Psoas muscle (tissue), 8 donors: ENCODE measurements around the gene RAB3D. TPM values are rescaled to one million over a fixed set of nuclear protein-coding genes. Genes with fewer than 3 reads are reported as not detected.
"Not testable (repeated sequence)": the region's sequence is repeated elsewhere in the genome, so short reads cannot be mapped to it uniquely, and the experiment has no call there.

ENCODE experiments used
- ATAC-seq, 4 donors: fragments of 200-7000 bp; cut with Tn5 transposase; one replicate each; pipeline ENCODE4 v1.9.1; 2020; ENCODE audit warnings: moderate library complexity in 3 of 4, mild to moderate bottlenecking in 2 of 4
- DNase-seq, 2 donors: peaks; one replicate each; pipeline ENCODE4 v3.0.0-alpha.2; 2020
- H3K27ac ChIP-seq: fragments of 200-600 bp; one replicate; pipeline ENCODE4 v1.8.0; 2022
- H3K27me3 ChIP-seq, 3 donors: fragments of 200-600 bp in 1 of 3; one replicate each; pipeline versions ENCODE4 v1.6.1 to v1.8.0; 2013 to 2022; ENCODE audit warnings: low read length in 2 of 3, mild to moderate bottlenecking in 2 of 3, moderate library complexity in 1 of 3; ENCODE audit not compliant: insufficient read depth in 3 of 3
- H3K36me3 ChIP-seq, 2 donors: fragments of 200-600 bp in 1 of 2; one replicate each; pipeline versions ENCODE4 v1.6.1 to v1.8.0; 2013 to 2022; ENCODE audit warnings: low read depth in 1 of 2, mild to moderate bottlenecking in 1 of 2, moderate library complexity in 1 of 2; ENCODE audit not compliant: insufficient read depth in 1 of 2
- H3K4me1 ChIP-seq: fragments of 200-600 bp; one replicate; pipeline ENCODE4 v1.8.0; 2022
- H3K4me3 ChIP-seq: fragments of 200-600 bp; one replicate; pipeline ENCODE4 v1.8.0; 2022; ENCODE audit warnings: mild to moderate bottlenecking
- H3K9me3 ChIP-seq: fragments of 200-600 bp; one replicate; pipeline ENCODE4 v1.8.0; 2022
- WGBS, 3 donors: extraction: QIAGEN DNeasy Blood & Tissue Kit; methylation state at CpG; one replicate each; pipeline versions ENCODE4 v1.1.6 to v1.1.7; 2013; 5-methylcytosine and 5-hydroxymethylcytosine counted together
- intact Hi-C, 2 donors: fragments of 100-400 bp; cut with DNase I; formaldehyde crosslinking; loops; one replicate each; pipeline versions ENCODE4 v1.11.0 to v1.14.2; 2022
- polyA plus RNA-seq, 3 donors: library from polyadenylated mRNA; stranded (reverse); fragments of 200-250 nt; gene quantifications; one replicate each; pipeline ENCODE4 v1.2.3, GENCODE V29; 2013
- total RNA-seq, 4 donors: library from RNA; stranded (reverse); fragmentation: NEBNext Ultra II Directional in 2 of 4; extraction: Animal tissue kit (Norgen Biotek cat#: 25700) in 2 of 4; gene quantifications; one replicate each; pipeline versions ENCODE4 v1.2.1 to v1.2.4, GENCODE V29; 2021 to 2023
- TF ChIP-seq, protein P1 (sequence below): fragments of 200-600 bp; IDR thresholded peaks from one replicate; pipeline ENCODE4 v1.8.0; 2022; ENCODE audit warnings: antibody characterized with exemption
- donor health status: healthy with polysubstance abuse.
- donor health status: DM: no; HTN: no; CAD: no; lungs with moderate emphysema.
- donor health status: Bipolar disorder and iron deficiency.
- donor health status: healthy.
- donor health status: DM: yes; HTN: yes; CAD: no.
- donor health status: DM: no; HTN: no; CAD: no.
- donor health status: DM: no; HTN: no; CAD: no.
- donor health status: DM: yes; HTN: yes; CAD: no.

The RAB3D gene
- total and polyA plus RNA-seq, 7 donors, result 1.1 to 5.6 (median 4.0) TPM

GRCh38 chr19:11382898-11383705 lies 43.6 kb upstream of the RAB3D start:
- WGBS, 3 donors, result 1 to 2% (median 1%) methylated on average over 51 to 65 of the region's 65 CpGs
- Histone ChIP-seq H3K27ac (no peak overlapping the region), H3K4me3 (peak overlapping the region; percentile 53), H3K36me3 (no peaks in the 10 kb centered on the region), H3K4me1 (peaks cover 22% of the 10 kb centered on the region), H3K9me3 (no peaks in the 10 kb centered on the region), H3K27me3 (peaks cover 0 to 24% (median 8%) of the 10 kb centered on the region in 3 donors)
- intact Hi-C loops, result loop anchor here (5.0 kb wide), 3 partner anchors 39 to 204 kb away; partner anchors contain the start of gene ELAVL3 (in 1 of the 2)
- TF ChIP-seq, protein P1, sequence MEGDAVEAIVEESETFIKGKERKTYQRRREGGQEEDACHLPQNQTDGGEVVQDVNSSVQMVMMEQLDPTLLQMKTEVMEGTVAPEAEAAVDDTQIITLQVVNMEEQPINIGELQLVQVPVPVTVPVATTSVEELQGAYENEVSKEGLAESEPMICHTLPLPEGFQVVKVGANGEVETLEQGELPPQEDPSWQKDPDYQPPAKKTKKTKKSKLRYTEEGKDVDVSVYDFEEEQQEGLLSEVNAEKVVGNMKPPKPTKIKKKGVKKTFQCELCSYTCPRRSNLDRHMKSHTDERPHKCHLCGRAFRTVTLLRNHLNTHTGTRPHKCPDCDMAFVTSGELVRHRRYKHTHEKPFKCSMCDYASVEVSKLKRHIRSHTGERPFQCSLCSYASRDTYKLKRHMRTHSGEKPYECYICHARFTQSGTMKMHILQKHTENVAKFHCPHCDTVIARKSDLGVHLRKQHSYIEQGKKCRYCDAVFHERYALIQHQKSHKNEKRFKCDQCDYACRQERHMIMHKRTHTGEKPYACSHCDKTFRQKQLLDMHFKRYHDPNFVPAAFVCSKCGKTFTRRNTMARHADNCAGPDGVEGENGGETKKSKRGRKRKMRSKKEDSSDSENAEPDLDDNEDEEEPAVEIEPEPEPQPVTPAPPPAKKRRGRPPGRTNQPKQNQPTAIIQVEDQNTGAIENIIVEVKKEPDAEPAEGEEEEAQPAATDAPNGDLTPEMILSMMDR, result peak; percentile 57
- peak; percentile 51 to 71 for DNase-seq
- peak in 2 of 4 donors; percentile 25 to 36 for ATAC-seq

GRCh38 chr19:11380653-11381537 lies 41.4 kb upstream of the RAB3D start:
- 1 to 2% (median 1%) methylated on average over 44 to 54 of the region's 54 CpGs for WGBS, 3 donors
- Histone ChIP-seq H3K27ac (peak overlapping the region; percentile 70), H3K4me1 (peaks cover 39% of the 10 kb centered on the region), H3K9me3 (no peaks in the 10 kb centered on the region), H3K4me3 (peak overlapping the region; percentile 74), H3K27me3 (peaks cover 0 to 24% (median 8%) of the 10 kb centered on the region in 3 donors), H3K36me3 (no peaks in the 10 kb centered on the region)
- TF ChIP-seq, protein P1, result peak; percentile 65
- peak; percentile 95 to 97 for DNase-seq
- peak; percentile 94 to 97 (median 96) for ATAC-seq
- intact Hi-C loops, result loop anchor here (5.0 kb wide), 3 partner anchors 41 to 206 kb away; partner anchors contain the start of gene ELAVL3 (in 1 of the 2)

- Histone ChIP-seq H3K4me1 (peaks cover 46% of the 10 kb centered on the region), H3K27me3 (peaks cover 0 to 24% (median 8%) of the 10 kb centered on the region in 3 donors), H3K4me3 (peak overlapping the region; percentile 74), H3K9me3 (no peaks in the 10 kb centered on the region), H3K36me3 (no peaks in the 10 kb centered on the region), H3K27ac (no peak overlapping the region)
- intact Hi-C loops, result loop anchor here (5.0 to 10.0 kb wide), 5 partner anchors 42 to 207 kb away; partner anchors contain the start of genes ELAVL3 (in 1 of the 2) and ZNF653 (in 1 of the 2)
- WGBS, 3 donors, result 89 to 94% (median 94%) methylated on average over 7 of the region's 7 CpGs
- TF ChIP-seq, protein P1, result no peak
- ATAC-seq (no peak), DNase-seq (no peak)
Measured at GRCh38 chr19:11379857-11380350, 40.4 kb upstream of the RAB3D start.

DNA sequence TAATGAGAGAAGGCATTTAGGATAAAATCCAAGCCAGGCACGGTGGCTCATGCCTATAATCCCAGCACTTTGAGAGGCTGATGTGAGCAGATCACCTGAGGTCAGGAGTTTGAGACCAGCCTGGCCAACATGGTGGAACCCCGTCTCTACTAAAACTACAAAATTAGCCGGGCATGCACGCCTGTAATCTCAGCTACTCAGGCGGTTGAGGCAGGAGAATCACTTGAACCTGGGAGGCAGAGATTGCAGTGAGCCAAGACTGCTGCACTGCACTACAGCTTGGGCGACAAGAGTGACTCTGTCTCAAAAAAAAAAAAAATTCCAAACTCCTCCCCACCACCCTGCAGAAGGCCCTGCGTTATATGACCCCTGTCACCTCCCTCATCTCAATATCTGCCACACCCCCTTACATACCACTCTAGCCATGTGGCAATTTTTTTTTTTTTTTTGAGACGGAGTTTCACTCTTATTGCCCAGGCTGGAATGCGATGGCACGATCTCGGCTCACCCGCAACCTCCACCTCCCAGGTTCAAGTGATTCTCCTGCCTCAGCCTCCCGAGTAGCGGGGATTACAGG lies 39.9 kb upstream of the RAB3D start:
- 82 to 84% (median 82%) methylated on average over 14 of the region's 14 CpGs for WGBS, 3 donors
- ATAC-seq, result not testable (repeated sequence)
- intact Hi-C loops, result loop anchor here in 1 of 2 donors (5.0 to 10.0 kb wide), 2 partner anchors 53 to 125 kb away; partner anchors contain the start of gene ZNF653

More for the DNA sequence above, 39.9 kb upstream of the RAB3D start:
- not testable (repeated sequence) for DNase-seq, H3K27ac ChIP-seq, H3K4me3 ChIP-seq, H3K9me3 ChIP-seq, H3K36me3 ChIP-seq
- peaks cover 46% of the 10 kb centered on the region for H3K4me1 ChIP-seq
- peaks cover 0 to 24% (median 8%) of the 10 kb centered on the region in 3 donors for H3K27me3 ChIP-seq
